ENCODE measurements around the gene CYLC1. TPM values are rescaled to one million over a fixed set of nuclear protein-coding genes. Genes with fewer than 3 reads are reported as not detected.

Gene CYLC1
- total RNA-seq, 1 donor from 2014 or later = not detected

DNA sequence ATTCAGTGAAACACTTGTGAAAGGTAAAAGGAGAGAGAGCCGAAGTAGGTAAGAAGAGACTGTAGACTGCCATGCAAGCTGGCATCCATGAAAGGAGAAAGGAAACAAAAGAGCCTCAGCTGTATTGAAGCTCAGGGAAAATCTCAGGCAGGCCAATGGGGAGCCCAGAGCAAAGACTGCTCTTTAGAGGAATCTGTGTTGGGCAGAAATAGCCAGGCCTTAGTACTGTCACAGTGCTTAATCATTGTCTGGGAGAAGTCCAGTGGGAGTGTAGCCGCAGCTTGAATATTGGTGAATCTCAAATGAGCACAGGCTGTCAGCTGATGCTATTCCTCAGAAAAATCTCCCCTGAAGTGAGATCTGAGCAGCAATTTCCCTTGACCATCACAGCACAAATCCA, 27.6 kb downstream of the CYLC1 start:
- TF ChIP-seq, protein P1, sequence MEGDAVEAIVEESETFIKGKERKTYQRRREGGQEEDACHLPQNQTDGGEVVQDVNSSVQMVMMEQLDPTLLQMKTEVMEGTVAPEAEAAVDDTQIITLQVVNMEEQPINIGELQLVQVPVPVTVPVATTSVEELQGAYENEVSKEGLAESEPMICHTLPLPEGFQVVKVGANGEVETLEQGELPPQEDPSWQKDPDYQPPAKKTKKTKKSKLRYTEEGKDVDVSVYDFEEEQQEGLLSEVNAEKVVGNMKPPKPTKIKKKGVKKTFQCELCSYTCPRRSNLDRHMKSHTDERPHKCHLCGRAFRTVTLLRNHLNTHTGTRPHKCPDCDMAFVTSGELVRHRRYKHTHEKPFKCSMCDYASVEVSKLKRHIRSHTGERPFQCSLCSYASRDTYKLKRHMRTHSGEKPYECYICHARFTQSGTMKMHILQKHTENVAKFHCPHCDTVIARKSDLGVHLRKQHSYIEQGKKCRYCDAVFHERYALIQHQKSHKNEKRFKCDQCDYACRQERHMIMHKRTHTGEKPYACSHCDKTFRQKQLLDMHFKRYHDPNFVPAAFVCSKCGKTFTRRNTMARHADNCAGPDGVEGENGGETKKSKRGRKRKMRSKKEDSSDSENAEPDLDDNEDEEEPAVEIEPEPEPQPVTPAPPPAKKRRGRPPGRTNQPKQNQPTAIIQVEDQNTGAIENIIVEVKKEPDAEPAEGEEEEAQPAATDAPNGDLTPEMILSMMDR (IDR thresholded peaks at IDR 0.05; ENCODE audit: partially characterized antibody, unreplicated experiment) = no peak
- DNase-seq = no peak
- Mint-ChIP-seq H3K4me3 (ENCODE audit: unreplicated experiment) (no peak overlapping the region), H3K27ac (ENCODE audit: unreplicated experiment) (peak overlapping the region; percentile 76), H3K4me1 (ENCODE audit: low read depth, unreplicated experiment) (peaks cover 2% of the 10 kb centered on the region), H3K36me3 (ENCODE audit: unreplicated experiment) (no peaks in the 10 kb centered on the region), H3K27me3 (ENCODE audit: unreplicated experiment) (no peaks in the 10 kb centered on the region), H3K9me3 (ENCODE audit: unreplicated experiment) (no peaks in the 10 kb centered on the region)

DNA sequence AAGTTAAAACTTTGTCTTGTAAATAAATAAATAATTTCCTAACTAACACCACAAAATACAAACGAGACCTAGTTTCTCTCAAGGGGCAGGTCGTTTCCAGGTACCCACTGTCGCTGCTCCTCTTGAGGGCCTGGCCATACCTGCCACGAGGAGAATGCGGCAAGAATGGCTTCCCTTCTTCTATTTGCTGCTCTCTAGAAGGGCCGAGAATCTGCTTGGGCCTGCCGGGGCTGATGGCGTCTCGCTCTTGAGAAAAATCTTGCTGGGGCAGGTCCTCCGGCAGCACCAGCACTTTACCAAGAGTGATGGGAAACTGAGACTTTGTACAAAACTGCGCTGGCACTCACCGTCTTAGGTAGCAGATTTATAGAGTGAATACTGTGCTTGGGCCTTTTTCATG, 31.5 kb downstream of the CYLC1 start:
- TF ChIP-seq, protein P1 (IDR thresholded peaks at IDR 0.05; ENCODE audit: partially characterized antibody, unreplicated experiment) = no peak
- H3K27ac Mint-ChIP-seq (ENCODE audit: unreplicated experiment) = no peak overlapping the region
- H3K9me3 Mint-ChIP-seq (ENCODE audit: unreplicated experiment) = no peaks in the 10 kb centered on the region
- H3K4me1 Mint-ChIP-seq (ENCODE audit: low read depth, unreplicated experiment) = peaks cover 2% of the 10 kb centered on the region
- H3K4me3 Mint-ChIP-seq (ENCODE audit: unreplicated experiment) = no peak overlapping the region
- H3K27me3 Mint-ChIP-seq (ENCODE audit: unreplicated experiment) = no peaks in the 10 kb centered on the region
- H3K36me3 Mint-ChIP-seq (ENCODE audit: unreplicated experiment) = no peaks in the 10 kb centered on the region
- DNase-seq = no peak

DNA sequence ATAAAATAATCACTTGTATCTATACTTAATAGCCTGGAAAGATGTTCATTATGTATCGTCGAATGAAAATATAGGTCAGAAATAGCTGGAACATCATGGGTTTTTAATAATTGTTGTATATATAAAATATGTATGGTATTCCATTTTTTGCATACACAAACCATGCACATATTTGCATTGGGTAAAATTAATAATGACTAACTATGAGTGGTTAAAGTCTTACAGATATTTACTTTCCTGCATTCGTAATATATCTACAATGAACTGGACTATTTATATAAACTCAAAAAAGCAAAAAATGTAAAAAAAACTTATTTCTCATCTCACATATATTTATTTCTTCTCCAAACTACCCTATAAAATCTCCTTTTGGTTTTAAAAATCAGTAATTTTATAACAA, 46.0 kb downstream of the CYLC1 start:
- no peak overlapping the region for H3K27ac Mint-ChIP-seq (ENCODE audit: unreplicated experiment)
- no peak overlapping the region for H3K4me3 Mint-ChIP-seq (ENCODE audit: unreplicated experiment)
- no peak for DNase-seq
- H3K36me3 Mint-ChIP-seq (ENCODE audit: unreplicated experiment) = no peaks in the 10 kb centered on the region
- H3K9me3 Mint-ChIP-seq (ENCODE audit: unreplicated experiment) = no peaks in the 10 kb centered on the region
- TF ChIP-seq, protein P1 (IDR thresholded peaks at IDR 0.05; ENCODE audit: partially characterized antibody, unreplicated experiment) = no peak
- H3K27me3 Mint-ChIP-seq (ENCODE audit: unreplicated experiment) = no peaks in the 10 kb centered on the region
- H3K4me1 Mint-ChIP-seq (ENCODE audit: low read depth, unreplicated experiment) = no peaks in the 10 kb centered on the region

DNA sequence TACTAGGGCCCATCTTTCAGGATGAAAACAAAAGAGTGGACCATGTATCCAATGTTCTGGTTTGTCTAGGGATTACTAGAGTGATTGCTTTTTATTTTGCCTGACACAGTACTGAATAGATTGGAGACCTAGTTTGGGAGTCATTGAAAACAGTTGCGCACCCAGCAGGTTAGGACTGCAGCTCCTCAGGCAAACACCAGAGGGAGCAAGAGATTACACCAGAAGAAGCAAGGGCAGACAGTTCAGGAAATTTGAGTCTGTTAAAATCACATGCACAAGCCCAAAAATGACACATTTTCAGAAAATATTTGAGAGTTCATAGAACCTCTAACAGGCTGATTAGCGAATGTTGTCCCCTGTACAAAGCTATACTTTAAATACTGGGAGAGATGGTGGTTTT, 55.6 kb downstream of the CYLC1 start:
- TF ChIP-seq, protein P1 (IDR thresholded peaks at IDR 0.05; ENCODE audit: partially characterized antibody, unreplicated experiment) = peak; percentile 60
- peak; percentile 30 for DNase-seq
- H3K4me3 Mint-ChIP-seq (ENCODE audit: unreplicated experiment) = no peak overlapping the region
- H3K36me3 Mint-ChIP-seq (ENCODE audit: unreplicated experiment) = no peaks in the 10 kb centered on the region
- no peak overlapping the region for H3K27ac Mint-ChIP-seq (ENCODE audit: unreplicated experiment)
- no peaks in the 10 kb centered on the region for H3K4me1 Mint-ChIP-seq (ENCODE audit: low read depth, unreplicated experiment)
- H3K27me3 Mint-ChIP-seq (ENCODE audit: unreplicated experiment) = no peaks in the 10 kb centered on the region
- no peaks in the 10 kb centered on the region for H3K9me3 Mint-ChIP-seq (ENCODE audit: unreplicated experiment)

DNA sequence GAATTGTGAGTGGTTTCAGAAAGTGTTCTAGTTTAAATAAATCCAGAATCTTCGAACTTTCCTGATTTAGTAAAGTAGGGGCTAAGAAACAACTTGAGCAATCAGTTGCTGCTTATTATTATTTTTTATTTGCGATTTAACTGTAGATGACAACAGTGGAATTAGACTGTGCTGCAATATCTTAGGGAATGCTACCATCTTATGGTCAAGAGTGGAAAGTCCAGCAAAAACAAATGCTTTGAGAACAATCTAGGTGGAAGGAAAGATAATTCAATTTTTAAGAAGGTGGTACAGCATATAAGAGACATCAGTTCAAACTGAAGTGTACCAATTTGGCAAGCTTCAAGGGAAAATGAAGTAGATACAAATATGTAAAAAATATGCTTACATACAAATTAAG, 73.3 kb downstream of the CYLC1 start:
- Mint-ChIP-seq H3K4me1 (ENCODE audit: low read depth, unreplicated experiment) (no peaks in the 10 kb centered on the region), H3K27ac (ENCODE audit: unreplicated experiment) (no peak overlapping the region), H3K4me3 (ENCODE audit: unreplicated experiment) (no peak overlapping the region), H3K9me3 (ENCODE audit: unreplicated experiment) (no peaks in the 10 kb centered on the region), H3K36me3 (ENCODE audit: unreplicated experiment) (no peaks in the 10 kb centered on the region), H3K27me3 (ENCODE audit: unreplicated experiment) (no peaks in the 10 kb centered on the region)
- TF ChIP-seq, protein P1 (IDR thresholded peaks at IDR 0.05; ENCODE audit: partially characterized antibody, unreplicated experiment) = no peak
- no peak for DNase-seq

Data from glutamatergic neuron (in vitro differentiated cells).